K562 treated with DMSO at 1 percent for 24 hours (cell line): ENCODE data around the gene OR4C15. TPM values are rescaled to one million over a fixed set of nuclear protein-coding genes. Genes with fewer than 3 reads are reported as not detected.

Experiments
- total RNA-seq: library from RNA; unstranded; fragments of 300-600 nt; gene quantifications from 2 replicates; pipeline ENCODE4 v1.2.3, GENCODE V29; 2022; ENCODE audit warnings: low read depth; ENCODE audit not compliant: insufficient read depth

The OR4C15 gene
- total RNA-seq: not detected in 2 replicates

GRCh38 chr11:55554169-55554568, at the start of gene OR4C15:
Gene OR4C15, plus strand, starts transcription at chr11:55554469. Its CDS starts 0 bp downstream, at chr11:55554469.

GRCh38 chr11:55571828-55572227, 17.6 kb downstream of the OR4C15 start, which contains the start of gene OR4C16:
Gene OR4C16, plus strand, starts transcription at chr11:55572128. Its CDS starts 0 bp downstream, at chr11:55572128.

Other genes starting within 250 kb of the OR4C15 start
- not detected in 2 replicates for gene OR4A16, start 211.3 kb upstream of the OR4C15 start, total RNA-seq
- not detected in 2 replicates for gene OR4A15, start 186.5 kb upstream of the OR4C15 start, total RNA-seq
- gene OR4C16, start 17.7 kb downstream of the OR4C15 start, total RNA-seq: not detected in 2 replicates
- not detected in 2 replicates for gene OR4C11, start 53.2 kb downstream of the OR4C15 start, total RNA-seq
- gene OR4P4, start 80.6 kb downstream of the OR4C15 start, total RNA-seq: not detected in 2 replicates
- gene OR4S2, start 93.9 kb downstream of the OR4C15 start, total RNA-seq: not detected in 2 replicates
- not detected in 2 replicates for gene OR4C6, start 107.7 kb downstream of the OR4C15 start, total RNA-seq
- gene OR5D13, start 219.0 kb downstream of the OR4C15 start, total RNA-seq: not detected in 2 replicates
- gene OR5D14, start 241.1 kb downstream of the OR4C15 start, total RNA-seq: not detected in 2 replicates